Neuronal stem cell (in vitro differentiated cells): Measurements from ENCODE around the gene SEMA3B.

Source experiments
- DNase-seq: peaks from one replicate; pipeline ENCODE4 v3.0.0-alpha.2; 2013; ENCODE audit warnings: low spot score
- H2AFZ ChIP-seq: one replicate; pipeline ENCODE4 v1.6.1; 2013; ENCODE audit warnings: mild to moderate bottlenecking, low read length, inconsistent platforms
- H2AK5ac ChIP-seq: 2 replicates; pipeline ENCODE4 v1.6.1; 2013; ENCODE audit warnings: low read depth, mild to moderate bottlenecking, inconsistent platforms, low read length, moderate library complexity, mixed read lengths
- H2BK120ac ChIP-seq: 2 replicates; pipeline ENCODE4 v1.6.1; 2013; ENCODE audit warnings: low read depth, mild to moderate bottlenecking, inconsistent platforms, low read length, moderate library complexity, mixed read lengths
- H2BK12ac ChIP-seq: one replicate; pipeline ENCODE4 v1.6.1; 2013; ENCODE audit warnings: low read length, inconsistent platforms
- H2BK15ac ChIP-seq: 2 replicates; pipeline ENCODE4 v1.6.1; 2013; ENCODE audit warnings: mild to moderate bottlenecking, low read length, inconsistent platforms, mixed read lengths
- H2BK5ac ChIP-seq: one replicate; pipeline ENCODE4 v1.6.1; 2013; ENCODE audit warnings: inconsistent platforms, mild to moderate bottlenecking, low read length, moderate library complexity
- H3K14ac ChIP-seq: one replicate; pipeline ENCODE4 v1.6.1; 2013; ENCODE audit warnings: low read length, inconsistent platforms
- H3K18ac ChIP-seq: 2 replicates; pipeline ENCODE4 v1.6.1; 2013; ENCODE audit warnings: low read length, inconsistent platforms
- H3K23ac ChIP-seq: 2 replicates; pipeline ENCODE4 v1.6.1; 2013; ENCODE audit warnings: low read depth, mild to moderate bottlenecking, mixed read lengths, low read length, inconsistent platforms; ENCODE audit not compliant: poor library complexity
- H3K27ac ChIP-seq: replicated peaks from 3 replicates; pipeline ENCODE4 v1.5.1; 2013; ENCODE audit warnings: low read length, inconsistent platforms
- H3K27me3 ChIP-seq, 3 experiments: 2 replicates each; pipeline ENCODE4 v1.6.1; 2013; ENCODE audit warnings: low read length in 3 of 3, mild to moderate bottlenecking in 2 of 3, inconsistent platforms in 1 of 3, low read depth in 1 of 3, mixed read lengths in 1 of 3, moderate library complexity in 1 of 3; ENCODE audit not compliant: control insufficient read depth in 3 of 3, insufficient read depth in 3 of 3
- H3K36me3 ChIP-seq, 2 donors: replicated peaks in 1 of 2; 2 replicates each; pipeline ENCODE4 v1.6.1; 2013; ENCODE audit warnings: low read length in 2 of 2; ENCODE audit not compliant: control insufficient read depth in 2 of 2, insufficient read depth in 2 of 2
- H3K4ac ChIP-seq: 2 replicates; pipeline ENCODE4 v1.6.1; 2013; ENCODE audit warnings: inconsistent platforms, mild to moderate bottlenecking, low read length, moderate library complexity
- H3K4me1 ChIP-seq, 2 donors: 1 replicate in 1 of 2; 2 replicates in 1 of 2; pipeline ENCODE4 v1.6.1; 2013; ENCODE audit warnings: low read length in 2 of 2, low read depth in 1 of 2; ENCODE audit not compliant: control insufficient read depth in 2 of 2, insufficient read depth in 1 of 2
- H3K4me2 ChIP-seq: one replicate; pipeline ENCODE4 v1.6.1; 2013; ENCODE audit warnings: mild to moderate bottlenecking, low read length, inconsistent platforms; ENCODE audit not compliant: insufficient read depth, poor library complexity, severe bottlenecking
- H3K4me3 ChIP-seq, 2 donors: 2 replicates each; pipeline ENCODE4 v1.5.1; 2013; ENCODE audit warnings: low read length in 2 of 2, mild to moderate bottlenecking in 2 of 2, inconsistent platforms in 1 of 2, moderate library complexity in 1 of 2
- H3K79me1 ChIP-seq: one replicate; pipeline ENCODE4 v1.6.1; 2013; ENCODE audit warnings: low read depth, mild to moderate bottlenecking, inconsistent platforms, low read length, moderate library complexity
- H3K9ac ChIP-seq: one replicate; pipeline ENCODE4 v1.6.1; 2013; ENCODE audit warnings: mild to moderate bottlenecking, low read depth, low read length, inconsistent platforms; ENCODE audit not compliant: poor library complexity
- H3K9me3 ChIP-seq, 2 donors: replicated peaks in 1 of 2; 2 replicates each; pipeline versions ENCODE3 to v1.6.1; 2013; ENCODE audit warnings: low read length in 2 of 2, mild to moderate bottlenecking in 2 of 2, inconsistent platforms in 1 of 2, low read depth in 1 of 2, mixed read lengths in 1 of 2, moderate library complexity in 1 of 2; ENCODE audit not compliant: control insufficient read depth in 2 of 2, insufficient read depth in 1 of 2
- H4K8ac ChIP-seq: one replicate; pipeline ENCODE4 v1.6.1; 2013; ENCODE audit warnings: low read depth, mild to moderate bottlenecking, inconsistent platforms, low read length, moderate library complexity
- H4K91ac ChIP-seq: one replicate; pipeline ENCODE4 v1.6.1; 2013; ENCODE audit warnings: low read length, low read depth, mild to moderate bottlenecking, inconsistent platforms; ENCODE audit not compliant: poor library complexity
- WGBS, 2 donors: extraction: QIAGEN DNeasy Blood & Tissue Kit; methylation state at CpG; one replicate each; pipeline ENCODE4 v1.1.7; 2013; ENCODE audit warnings: missing lambda C conversion rate in 2 of 2, mixed read lengths in 1 of 2; ENCODE audit not compliant: insufficient read length in 2 of 2, insufficient replicate concordance in 1 of 2; ENCODE audit errors: extremely low coverage in 2 of 2; 5-methylcytosine and 5-hydroxymethylcytosine counted together

Gene SEMA3B

GRCh38 chr3:50289130-50289529 lies 20.2 kb downstream of the SEMA3B start:
- H2AFZ ChIP-seq = no peak overlapping the region
- H2BK5ac ChIP-seq = no peak overlapping the region
- no CpG with 5 or more reads among the region's 6 CpGs for WGBS, 2 donors
- H3K27me3 ChIP-seq = no peaks in the 10 kb centered on the region
- no peak overlapping the region for H3K4me2 ChIP-seq
- H3K9ac ChIP-seq = no peak overlapping the region
- DNase-seq = no peak
- no peak overlapping the region for H2BK15ac ChIP-seq
- peaks cover 17% of the 10 kb centered on the region for H3K79me1 ChIP-seq
- H3K4me1 ChIP-seq = peaks cover 11 to 12% of the 10 kb centered on the region in 2 donors
- no peaks in the 10 kb centered on the region for H3K9me3 ChIP-seq
- H2BK120ac ChIP-seq = no peak overlapping the region
- peaks cover 36 to 50% of the 10 kb centered on the region in 2 donors for H3K36me3 ChIP-seq
- no peak overlapping the region for H3K18ac ChIP-seq
- H3K27ac ChIP-seq = no peak overlapping the region
- H4K91ac ChIP-seq = no peak overlapping the region
- no peak overlapping the region for H4K8ac ChIP-seq
- no peak overlapping the region for H2AK5ac ChIP-seq
- H3K4ac ChIP-seq = no peak overlapping the region
- no peak overlapping the region for H3K14ac ChIP-seq
- H2BK12ac ChIP-seq = no peak overlapping the region
- no peak overlapping the region for H3K23ac ChIP-seq
- H3K4me3 ChIP-seq = no peak overlapping the region

- Histone ChIP-seq H3K79me1 (peaks cover 17% of the 10 kb centered on the region), H3K9ac (no peak overlapping the region), H2AFZ (no peak overlapping the region), H3K23ac (no peak overlapping the region), H2BK12ac (no peak overlapping the region), H3K18ac (no peak overlapping the region), H3K4me1 (peaks cover 11 to 12% of the 10 kb centered on the region in 2 donors), H2BK120ac (no peak overlapping the region), H2BK5ac (no peak overlapping the region), H2BK15ac (no peak overlapping the region), H3K9me3 (no peaks in the 10 kb centered on the region), H3K4ac (no peak overlapping the region), H3K27me3 (no peaks in the 10 kb centered on the region), H3K4me2 (no peak overlapping the region), H3K4me3 (peak overlapping the region; percentile 30 to 99), H2AK5ac (no peak overlapping the region), H4K8ac (no peak overlapping the region), H3K27ac (no peak overlapping the region), H3K14ac (no peak overlapping the region), H4K91ac (no peak overlapping the region), H3K36me3 (peaks cover 36 to 50% of the 10 kb centered on the region in 2 donors)
- no peak for DNase-seq
- no CpG with 5 or more reads among the region's 16 CpGs for WGBS, 2 donors
Observed at GRCh38 chr3:50290161-50290641, 21.3 kb downstream of the SEMA3B start.

- Histone ChIP-seq H3K9ac (peak within 1 kb of the TSS; percentile 95), H3K4me2 (peak within 1 kb of the TSS; percentile 96), H2BK120ac (no peak within 1 kb of the TSS), H3K4me3 (peak within 1 kb of the TSS; percentile 82 to 99), H3K4me1 (peaks cover 9 to 12% of the 10 kb centered on the region in 2 donors), H3K27me3 (no peaks in the 10 kb centered on the region), H3K79me1 (peaks cover 17% of the 10 kb centered on the region), H4K8ac (peak within 1 kb of the TSS; percentile 89), H3K4ac (no peak within 1 kb of the TSS), H2BK15ac (no peak within 1 kb of the TSS), H4K91ac (peak within 1 kb of the TSS; percentile 86), H2AK5ac (peak within 1 kb of the TSS; percentile 95), H3K23ac (peak within 1 kb of the TSS; percentile 81), H3K14ac (no peak within 1 kb of the TSS), H3K36me3 (peaks cover 29 to 34% of the 10 kb centered on the region in 2 donors), H2AFZ (peak within 1 kb of the TSS; percentile 91), H2BK12ac (no peak within 1 kb of the TSS), H3K27ac (no peak within 1 kb of the TSS), H3K9me3 (no peaks in the 10 kb centered on the region), H2BK5ac (no peak within 1 kb of the TSS), H3K18ac (peak within 1 kb of the TSS; percentile 89)
- DNase-seq = peak; percentile 94
- WGBS, 2 donors = no CpG with 5 or more reads among the region's 67 CpGs
Observed at GRCh38 chr3:50292159-50293078, 23.5 kb downstream of the SEMA3B start, which contains the start of gene IFRD2. Gene IFRD2 (minus strand): TSS chr3:50292429. CDS start chr3:50292274, 155 bp downstream.
